Stimulated activated effector memory CD8-positive, alpha-beta T cell treated with anti-CD3 and anti-CD28 coated beads, Interleukin-12 subunit alpha, Interleukin-12 subunit beta, amount 100 ng/mL, for 72 hours (primary cell): ENCODE measurements around the gene GNAS.

Experiments
- ATAC-seq: fragments of 150-1000 bp; cut with Tn5 transposase; 2 replicates; pipeline ENCODE4 v1.10.0; 2021
- DNase-seq, 2 donors: peaks; one replicate each; pipeline ENCODE4 v3.0.0; 2021 to 2022; ENCODE audit warnings: low spot score in 2 of 2
- H3K27ac Mint-ChIP-seq: one replicate; pipeline ENCODE4 v1.8.0; 2022; ENCODE audit warnings: mild to moderate bottlenecking, mixed read lengths
- H3K36me3 Mint-ChIP-seq: one replicate; pipeline ENCODE4 v1.8.0; 2022; ENCODE audit warnings: mild to moderate bottlenecking, mixed read lengths
- H3K4me1 Mint-ChIP-seq: one replicate; pipeline ENCODE4 v1.8.0; 2022; ENCODE audit warnings: mixed read lengths
- H3K4me3 Mint-ChIP-seq: one replicate; pipeline ENCODE4 v1.8.0; 2022; ENCODE audit warnings: mild to moderate bottlenecking, mixed read lengths
- H3K9me3 Mint-ChIP-seq: one replicate; pipeline ENCODE4 v1.8.0; 2022; ENCODE audit warnings: mixed read lengths

The GNAS gene

GRCh38 chr20:58855506-58856389 lies 3.2 kb downstream of the GNAS start:
- Mint-ChIP-seq H3K4me3 (peak overlapping the region; percentile 59), H3K27ac (no peak overlapping the region), H3K4me1 (peaks cover 27% of the 10 kb centered on the region), H3K36me3 (no peaks in the 10 kb centered on the region), H3K9me3 (no peaks in the 10 kb centered on the region)
- ATAC-seq: no peak
- no peak for DNase-seq

GRCh38 chr20:58863044-58863790 lies 10.7 kb downstream of the GNAS start:
- H3K9me3 Mint-ChIP-seq: no peaks in the 10 kb centered on the region
- no peak for ATAC-seq
- no peaks in the 10 kb centered on the region for H3K4me1 Mint-ChIP-seq
- no peak overlapping the region for H3K27ac Mint-ChIP-seq
- no peak for DNase-seq
- no peaks in the 10 kb centered on the region for H3K36me3 Mint-ChIP-seq
- H3K4me3 Mint-ChIP-seq: no peak overlapping the region

GRCh38 chr20:58864346-58864745 lies 11.8 kb downstream of the GNAS start:
- H3K36me3 Mint-ChIP-seq: no peaks in the 10 kb centered on the region
- DNase-seq (no peak), ATAC-seq (no peak)
- H3K9me3 Mint-ChIP-seq: no peaks in the 10 kb centered on the region
- no peaks in the 10 kb centered on the region for H3K4me1 Mint-ChIP-seq
- no peak overlapping the region for H3K4me3 Mint-ChIP-seq
- no peak overlapping the region for H3K27ac Mint-ChIP-seq

- H3K9me3 Mint-ChIP-seq: no peaks in the 10 kb centered on the region
- no peaks in the 10 kb centered on the region for H3K36me3 Mint-ChIP-seq
- H3K4me1 Mint-ChIP-seq: peaks cover 10% of the 10 kb centered on the region
- ATAC-seq (no peak), DNase-seq (no peak)
- H3K27ac Mint-ChIP-seq: no peak overlapping the region
- H3K4me3 Mint-ChIP-seq: no peak overlapping the region
Observed at GRCh38 chr20:58865843-58866242, 13.3 kb downstream of the GNAS start.

GRCh38 chr20:58867211-58867610 lies 14.7 kb downstream of the GNAS start:
- no peaks in the 10 kb centered on the region for H3K36me3 Mint-ChIP-seq
- DNase-seq (no peak), ATAC-seq (no peak)
- H3K27ac Mint-ChIP-seq: no peak overlapping the region
- no peaks in the 10 kb centered on the region for H3K9me3 Mint-ChIP-seq
- H3K4me1 Mint-ChIP-seq: peaks cover 12% of the 10 kb centered on the region
- H3K4me3 Mint-ChIP-seq: no peak overlapping the region

- peaks cover 12% of the 10 kb centered on the region for H3K4me1 Mint-ChIP-seq
Observed at GRCh38 chr20:58868795-58869194, 16.3 kb downstream of the GNAS start.

GRCh38 chr20:58869662-58870227 lies 17.2 kb downstream of the GNAS start:
- ATAC-seq (no peak), DNase-seq (no peak)
- Mint-ChIP-seq H3K27ac (peak overlapping the region; percentile 71), H3K36me3 (no peaks in the 10 kb centered on the region), H3K9me3 (no peaks in the 10 kb centered on the region), H3K4me1 (peaks cover 12% of the 10 kb centered on the region), H3K4me3 (no peak overlapping the region)

More at GRCh38 chr20:58868795-58869194, 16.3 kb downstream of the GNAS start:
- DNase-seq: no peak
- no peak overlapping the region for H3K4me3 Mint-ChIP-seq
- ATAC-seq: no peak
- H3K9me3 Mint-ChIP-seq: no peaks in the 10 kb centered on the region
- H3K27ac Mint-ChIP-seq: no peak overlapping the region
- H3K36me3 Mint-ChIP-seq: no peaks in the 10 kb centered on the region

- peak in 1 of 2 donors; percentile 36 for DNase-seq
- H3K27ac Mint-ChIP-seq: peak overlapping the region; percentile 71
- H3K9me3 Mint-ChIP-seq: no peaks in the 10 kb centered on the region
- H3K36me3 Mint-ChIP-seq: no peaks in the 10 kb centered on the region
- peaks cover 12% of the 10 kb centered on the region for H3K4me1 Mint-ChIP-seq
- ATAC-seq: peak; percentile 65
- H3K4me3 Mint-ChIP-seq: no peak overlapping the region
Observed at GRCh38 chr20:58870293-58871014, 17.9 kb downstream of the GNAS start.

- no peak overlapping the region for H3K27ac Mint-ChIP-seq
- no peak overlapping the region for H3K4me3 Mint-ChIP-seq
- ATAC-seq: no peak
Observed at GRCh38 chr20:58871533-58872102, 19.1 kb downstream of the GNAS start.

GRCh38 chr20:58874469-58874868 lies 22.0 kb downstream of the GNAS start:
- Mint-ChIP-seq H3K4me3 (no peak overlapping the region), H3K4me1 (peaks cover 12% of the 10 kb centered on the region), H3K9me3 (no peaks in the 10 kb centered on the region), H3K36me3 (no peaks in the 10 kb centered on the region), H3K27ac (no peak overlapping the region)
- ATAC-seq (no peak), DNase-seq (no peak)

More at GRCh38 chr20:58871533-58872102, 19.1 kb downstream of the GNAS start:
- H3K36me3 Mint-ChIP-seq: no peaks in the 10 kb centered on the region
- no peaks in the 10 kb centered on the region for H3K9me3 Mint-ChIP-seq
- DNase-seq: no peak
- H3K4me1 Mint-ChIP-seq: peaks cover 12% of the 10 kb centered on the region

GRCh38 chr20:58875111-58875510 lies 22.6 kb downstream of the GNAS start:
- Mint-ChIP-seq H3K27ac (no peak overlapping the region), H3K4me1 (peaks cover 10% of the 10 kb centered on the region), H3K4me3 (no peak overlapping the region), H3K36me3 (no peaks in the 10 kb centered on the region), H3K9me3 (no peaks in the 10 kb centered on the region)
- DNase-seq (no peak), ATAC-seq (no peak)

GRCh38 chr20:58875541-58876134 lies 23.1 kb downstream of the GNAS start:
- H3K36me3 Mint-ChIP-seq: no peaks in the 10 kb centered on the region
- peaks cover 5% of the 10 kb centered on the region for H3K4me1 Mint-ChIP-seq
- H3K4me3 Mint-ChIP-seq: no peak overlapping the region
- DNase-seq: no peak
- no peak overlapping the region for H3K27ac Mint-ChIP-seq
- no peaks in the 10 kb centered on the region for H3K9me3 Mint-ChIP-seq
- ATAC-seq: no peak

- no peak for ATAC-seq
- Mint-ChIP-seq H3K27ac (no peak overlapping the region), H3K9me3 (no peaks in the 10 kb centered on the region), H3K4me1 (no peaks in the 10 kb centered on the region), H3K36me3 (no peaks in the 10 kb centered on the region), H3K4me3 (no peak overlapping the region)
- DNase-seq: no peak
Observed at GRCh38 chr20:58876437-58876836, 23.9 kb downstream of the GNAS start.

- H3K36me3 Mint-ChIP-seq: no peaks in the 10 kb centered on the region
- H3K9me3 Mint-ChIP-seq: no peaks in the 10 kb centered on the region
- no peak for ATAC-seq
- DNase-seq: no peak
- H3K27ac Mint-ChIP-seq: peak overlapping the region; percentile 15
- H3K4me3 Mint-ChIP-seq: no peak overlapping the region
- no peaks in the 10 kb centered on the region for H3K4me1 Mint-ChIP-seq
Observed at GRCh38 chr20:58877050-58877975, 24.8 kb downstream of the GNAS start.
